Dermis microvascular lymphatic vessel endothelial cell (primary cell): Measurements from ENCODE around the gene SPATA13. TPM values are rescaled to one million over a fixed set of nuclear protein-coding genes. Genes with fewer than 3 reads are reported as not detected.
A peak's percentile ranks its signal among the peaks of the same experiment; 100 is the strongest.
"Not testable (repeated sequence)": the region's sequence is repeated elsewhere in the genome, so short reads cannot be mapped to it uniquely, and the experiment has no call there.

Source experiments
- DNase-seq, 2 donors: peaks; one replicate each; pipeline versions ENCODE4 v3.0.0 to v3.0.0-alpha.2; 2010; ENCODE audit warnings: low read depth in 2 of 2
- total RNA-seq: library from RNA; depleted of rRNA; stranded (reverse); fragments of >200 nt; gene quantifications from 2 replicates; pipeline ENCODE4 v1.2.1, GENCODE V29; 2014

Gene SPATA13
- total RNA-seq, 1 donor from 2014 or later, result 2.1 TPM

DNA sequence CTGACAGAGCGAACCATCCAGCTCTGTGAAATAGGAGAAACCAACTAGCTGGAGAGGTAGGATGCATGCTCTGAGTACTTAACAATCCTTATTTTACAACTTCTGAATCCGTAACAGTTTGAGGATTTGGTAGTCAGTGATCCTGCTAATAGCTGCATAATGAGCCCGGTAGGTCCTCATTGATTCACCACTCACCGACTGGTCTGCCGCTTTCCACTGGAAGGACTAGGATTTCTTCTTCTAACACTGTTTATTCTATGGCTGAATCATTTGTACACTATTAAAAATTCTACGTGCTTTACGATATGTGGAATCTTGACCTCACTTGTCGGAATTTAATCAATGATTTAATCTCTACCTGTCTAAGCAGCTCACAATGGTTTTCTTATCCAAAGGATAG lies 33.9 kb downstream of the SPATA13 start:
- no peak for DNase-seq

DNA sequence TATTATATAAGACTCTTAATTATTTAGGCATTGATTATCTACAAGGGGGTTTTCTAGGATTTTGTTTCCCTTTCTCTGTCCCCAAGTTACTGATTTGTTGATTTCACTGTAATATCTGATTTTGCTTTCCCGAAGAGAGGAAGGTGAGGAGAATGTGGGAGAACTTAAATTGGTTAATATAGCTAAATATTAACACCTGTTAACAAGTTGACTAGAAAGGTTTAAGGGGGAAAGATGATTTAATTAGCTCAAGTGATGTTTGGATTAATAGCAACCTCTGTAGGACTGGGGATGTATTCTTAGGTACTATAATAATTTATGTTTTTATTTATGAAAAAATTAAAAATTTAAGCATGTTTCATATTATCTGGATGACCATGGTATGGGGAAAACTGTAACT lies 35.1 kb downstream of the SPATA13 start:
- DNase-seq, result no peak

DNA sequence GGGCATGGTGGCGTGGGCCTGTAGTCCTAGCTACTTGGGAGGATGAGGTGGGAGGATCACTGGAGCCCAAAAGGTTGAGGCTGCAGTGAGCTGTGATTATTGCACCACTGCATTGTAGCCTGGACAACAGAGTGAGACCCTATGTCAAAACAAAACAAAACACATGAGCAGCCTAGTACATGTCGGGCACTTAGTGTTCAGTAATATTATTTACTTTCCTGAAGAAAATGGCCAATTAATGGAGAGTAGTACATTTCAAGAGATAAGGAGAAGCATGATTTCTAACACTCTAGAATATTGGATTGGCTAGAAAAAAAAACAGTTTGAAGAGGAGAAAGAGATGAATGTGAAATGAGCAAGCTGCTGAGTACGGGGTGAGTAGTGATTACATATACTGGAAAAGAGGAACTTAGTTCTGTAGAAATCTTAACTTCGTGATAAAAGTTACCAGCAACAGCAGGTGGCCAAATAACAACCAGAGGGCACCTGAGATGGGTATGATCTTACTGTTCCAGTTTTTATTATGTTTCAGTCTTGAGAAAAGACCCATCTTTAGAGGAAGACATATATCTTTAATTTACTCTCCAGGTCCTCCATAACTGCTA lies 36.2 kb downstream of the SPATA13 start:
- no peak for DNase-seq

DNA sequence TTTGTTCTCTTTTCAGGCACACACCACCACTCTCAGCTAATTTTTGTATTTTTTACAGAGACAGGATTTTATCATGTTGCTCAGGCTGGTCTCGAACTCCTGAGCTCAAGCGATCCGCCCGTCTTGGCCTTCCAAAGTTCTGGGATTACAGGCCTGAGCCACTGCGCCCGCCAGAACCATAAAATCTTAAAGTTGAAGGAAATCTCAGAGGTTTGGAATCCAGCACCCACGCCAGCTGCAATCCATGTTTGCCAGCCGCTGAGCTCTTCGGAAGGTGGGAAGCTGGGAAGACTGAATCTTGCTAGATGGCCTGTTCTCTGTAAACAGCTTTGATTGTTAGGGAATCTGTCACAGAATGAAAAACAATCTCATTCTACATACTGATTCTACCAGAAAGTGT lies 38.5 kb downstream of the SPATA13 start:
- no peak for DNase-seq

DNA sequence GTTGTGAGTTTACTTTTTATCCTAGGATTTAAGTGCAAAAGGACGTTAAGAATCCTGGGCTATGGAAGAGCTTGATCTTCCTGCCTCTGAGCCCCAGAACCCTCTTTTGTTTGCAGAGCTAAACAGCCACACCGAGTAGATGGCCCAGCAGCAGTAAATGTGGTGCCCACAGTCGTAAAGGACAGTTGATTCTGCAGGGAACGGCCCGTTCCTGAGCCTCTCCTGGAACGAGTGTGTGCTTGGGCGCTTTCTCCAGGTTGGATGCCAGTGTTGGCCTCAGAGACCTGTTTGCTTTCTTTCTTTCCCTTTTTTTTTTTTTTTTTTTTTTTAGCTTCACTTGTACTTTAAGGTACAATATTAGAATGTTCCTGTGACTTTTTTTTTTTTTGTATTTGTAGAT lies 41.7 kb downstream of the SPATA13 start:
- DNase-seq, result no peak

DNA sequence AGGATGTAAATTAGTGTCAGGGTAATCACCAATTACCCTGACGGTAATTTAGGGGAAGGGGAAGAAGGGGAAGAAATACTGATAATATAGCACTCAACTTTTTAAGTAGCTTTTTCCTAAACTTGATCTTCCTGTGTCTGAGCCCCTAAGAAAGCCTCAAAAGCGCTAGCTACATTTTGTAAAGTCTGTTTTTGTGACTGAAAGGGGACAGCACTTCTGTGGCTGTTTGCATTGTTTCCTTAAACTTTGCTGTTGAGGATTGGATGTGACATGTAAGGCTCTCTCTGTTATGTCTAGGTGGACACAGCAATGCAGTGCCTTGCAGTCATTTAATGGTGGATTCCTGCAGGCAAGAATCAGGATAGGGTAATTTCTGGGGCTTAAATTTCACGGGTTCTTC lies 42.8 kb downstream of the SPATA13 start:
- no peak for DNase-seq

DNA sequence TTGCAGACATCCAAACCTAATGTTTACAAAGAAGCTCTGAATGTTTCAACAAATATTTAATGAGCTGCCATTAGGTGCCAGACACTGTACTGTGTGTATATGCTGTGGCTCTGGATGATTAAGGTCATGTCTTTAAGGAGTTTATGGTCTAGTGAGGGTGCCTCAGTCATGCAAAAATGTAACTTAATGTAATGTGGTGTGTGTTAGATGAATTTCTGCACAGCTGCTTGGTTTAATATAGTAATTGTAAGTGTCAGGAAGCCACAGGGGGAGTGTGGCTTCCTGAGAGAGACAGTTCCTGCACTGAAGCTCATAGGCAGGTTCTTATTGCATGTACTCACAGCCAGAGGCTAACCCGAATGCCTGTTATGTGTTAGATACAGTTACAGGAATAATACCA lies 43.3 kb downstream of the SPATA13 start:
- peak in 1 of 2 donors; percentile 43 for DNase-seq

DNA sequence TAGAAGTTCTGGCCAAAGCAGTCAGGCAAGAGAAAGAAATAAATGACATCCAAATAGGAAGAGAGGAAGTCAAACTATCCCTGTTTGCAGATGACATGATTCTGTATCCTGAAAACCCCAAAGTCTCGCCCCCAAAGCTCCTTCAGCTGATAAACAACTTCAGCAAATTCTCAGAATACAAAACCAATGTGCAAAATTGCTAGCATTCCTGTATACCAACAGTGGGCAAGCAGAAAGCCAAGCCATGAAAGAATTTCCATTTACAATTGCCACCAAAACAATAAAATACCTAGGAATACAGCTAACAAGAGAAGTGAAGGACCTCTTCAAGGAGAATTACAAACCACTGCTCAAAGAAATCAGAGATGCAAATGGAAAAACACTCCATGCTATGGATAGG lies 44.6 kb downstream of the SPATA13 start:
- not testable (repeated sequence) for DNase-seq

DNA sequence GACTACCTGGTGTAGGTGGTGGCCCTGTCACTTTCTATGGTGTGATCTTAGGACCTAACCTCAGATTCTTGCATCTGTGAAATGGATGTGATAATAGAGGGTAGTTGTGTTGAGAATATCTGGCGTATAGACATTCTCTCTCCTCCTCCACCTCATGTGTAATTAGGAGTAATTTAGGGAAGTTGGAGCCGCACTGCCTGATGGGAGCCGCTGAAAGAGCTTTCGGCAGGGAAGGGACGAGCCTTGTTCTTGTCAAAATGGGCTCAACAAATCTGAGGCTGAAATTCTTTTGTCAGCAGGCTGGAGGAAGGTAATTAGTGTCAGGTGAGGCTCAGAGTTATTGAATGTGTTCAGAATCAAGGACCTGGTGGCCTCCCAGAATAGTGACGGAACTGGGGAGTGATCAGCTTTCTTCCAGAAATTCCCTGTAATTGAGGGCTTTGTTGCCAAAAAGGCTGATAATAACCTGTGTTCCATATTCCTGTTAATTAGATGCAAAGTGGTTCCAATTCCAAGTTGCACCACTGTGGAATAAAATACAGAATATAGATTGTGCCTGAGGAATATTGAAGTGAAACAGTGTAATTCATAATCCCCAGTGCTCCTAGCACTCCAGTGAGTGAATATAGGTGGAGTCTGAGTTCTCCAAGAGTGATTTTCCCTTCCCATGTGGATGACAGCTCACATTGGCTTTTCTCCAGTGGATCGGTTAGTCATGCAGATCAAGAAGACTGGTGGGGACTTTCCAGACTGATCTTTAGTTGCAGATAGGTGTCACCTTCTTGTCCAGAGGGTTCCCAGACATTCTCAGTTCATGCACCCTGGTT lies 47.5 kb downstream of the SPATA13 start:
- peak in 1 of 2 donors; percentile 69 for DNase-seq

DNA sequence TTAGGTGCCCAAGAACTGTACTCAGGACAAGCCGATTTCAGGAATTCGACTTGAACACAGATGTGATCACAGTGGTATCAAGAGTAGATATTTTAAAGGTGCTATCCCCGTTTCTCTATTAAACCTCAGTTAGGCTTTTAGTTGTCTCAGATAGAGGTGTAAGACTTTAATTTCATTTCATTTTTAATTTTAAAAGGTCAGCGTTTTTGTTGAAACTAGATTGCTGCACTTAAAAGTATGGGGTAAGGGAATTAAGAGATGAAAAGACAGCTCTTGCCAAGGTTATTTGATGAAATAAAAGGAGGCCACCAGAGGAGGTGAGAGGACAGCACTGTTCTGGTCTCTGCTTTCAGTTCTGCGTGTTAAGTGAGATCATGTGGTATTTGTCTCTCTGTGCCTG lies 48.6 kb downstream of the SPATA13 start:
- no peak for DNase-seq

DNA sequence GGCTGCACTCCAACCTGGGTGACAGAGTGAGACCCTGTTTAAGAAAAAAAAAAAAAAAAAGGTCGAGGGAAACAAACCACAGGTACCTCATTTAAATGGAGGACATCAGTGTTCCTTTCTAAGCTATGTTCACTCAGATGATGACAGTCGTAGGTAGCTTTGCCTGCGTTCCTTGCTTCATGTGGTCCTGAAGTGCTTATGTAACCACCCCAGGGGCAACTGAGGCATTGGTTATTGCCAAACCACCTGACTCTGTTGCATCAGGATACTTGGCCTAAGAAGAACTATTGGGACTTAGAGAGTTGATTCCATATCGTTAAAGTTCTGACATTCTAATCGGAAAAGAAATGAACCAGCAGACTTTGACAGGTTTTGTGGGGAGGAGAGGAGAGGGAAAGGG lies 51.7 kb downstream of the SPATA13 start:
- DNase-seq, result no peak

DNA sequence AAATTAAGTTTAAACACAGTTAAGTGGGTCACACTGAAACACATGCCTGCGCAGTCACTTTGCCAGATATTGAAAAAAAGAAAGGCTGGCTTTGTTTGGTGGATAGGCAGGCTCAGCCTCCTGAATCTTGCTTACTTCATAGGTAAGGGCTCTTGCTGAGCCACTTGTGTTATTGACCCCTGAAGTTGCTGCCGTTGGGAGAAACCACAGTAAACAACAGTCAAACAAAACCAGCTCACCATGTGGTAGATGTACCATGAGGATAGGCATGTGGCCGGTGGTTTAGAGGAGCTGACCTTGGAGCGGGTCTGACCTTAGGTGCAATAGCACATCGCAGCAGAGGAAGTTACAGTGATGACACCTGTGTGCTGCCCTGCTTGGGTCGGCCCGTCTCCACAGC lies 52.2 kb downstream of the SPATA13 start:
- DNase-seq, result no peak

DNA sequence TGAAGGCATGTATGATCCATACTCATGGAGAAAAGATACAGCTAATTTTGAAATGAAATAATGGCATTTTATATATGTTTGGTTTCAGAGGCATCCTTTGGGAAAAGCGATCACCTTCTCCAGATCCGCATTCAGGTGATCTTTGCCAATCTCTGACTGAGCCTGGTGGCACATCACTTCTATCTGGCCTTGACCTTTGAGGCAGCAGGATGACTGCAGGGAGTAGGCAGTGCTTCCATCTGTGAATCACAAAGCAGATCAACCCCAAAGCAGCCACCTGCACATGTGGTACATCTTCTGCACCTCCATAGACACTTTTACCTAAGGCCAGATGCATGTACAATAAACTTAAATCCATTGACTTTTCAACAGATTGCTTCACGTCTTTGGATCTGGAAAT lies 53.4 kb downstream of the SPATA13 start:
- DNase-seq, result no peak

DNA sequence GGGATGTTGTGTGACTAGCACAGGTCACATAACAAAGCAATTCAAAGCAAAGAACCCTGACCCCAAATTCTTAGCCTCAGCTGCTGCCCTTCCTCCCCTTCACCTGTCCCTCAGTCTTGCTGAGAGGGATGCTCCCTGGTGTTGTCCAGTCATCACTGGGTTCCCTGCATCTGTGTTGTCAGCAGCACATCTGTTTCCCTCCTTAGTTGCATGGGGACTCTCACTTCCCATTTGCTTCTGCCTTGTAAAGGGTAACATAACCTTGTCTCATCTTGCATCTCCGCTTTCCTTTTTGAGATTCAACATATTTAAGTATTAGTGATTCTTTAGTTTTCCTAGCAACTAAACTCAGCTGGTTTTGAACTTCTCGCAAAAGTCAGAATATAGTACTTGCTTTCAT lies 54.0 kb downstream of the SPATA13 start:
- DNase-seq, result no peak

DNA sequence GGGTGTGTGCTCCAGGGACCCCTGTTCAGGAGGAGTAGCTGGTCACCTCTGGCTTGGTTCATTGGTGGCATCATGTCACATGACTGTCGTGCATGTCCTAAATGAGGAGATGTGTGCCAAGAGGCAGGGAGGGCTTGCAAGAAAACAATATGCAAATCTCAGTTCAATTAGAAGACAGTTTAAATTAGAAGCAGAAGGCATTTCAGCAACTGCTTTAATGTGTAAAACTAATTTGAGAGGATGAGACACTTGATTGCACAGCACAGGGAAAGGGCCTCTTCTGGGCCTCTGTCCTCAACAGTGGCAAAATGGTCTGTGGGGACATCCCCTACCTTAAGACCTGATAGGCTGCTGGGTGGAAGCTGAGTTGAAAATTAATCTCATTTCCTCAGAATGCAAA lies 54.6 kb downstream of the SPATA13 start:
- DNase-seq, result no peak

DNA sequence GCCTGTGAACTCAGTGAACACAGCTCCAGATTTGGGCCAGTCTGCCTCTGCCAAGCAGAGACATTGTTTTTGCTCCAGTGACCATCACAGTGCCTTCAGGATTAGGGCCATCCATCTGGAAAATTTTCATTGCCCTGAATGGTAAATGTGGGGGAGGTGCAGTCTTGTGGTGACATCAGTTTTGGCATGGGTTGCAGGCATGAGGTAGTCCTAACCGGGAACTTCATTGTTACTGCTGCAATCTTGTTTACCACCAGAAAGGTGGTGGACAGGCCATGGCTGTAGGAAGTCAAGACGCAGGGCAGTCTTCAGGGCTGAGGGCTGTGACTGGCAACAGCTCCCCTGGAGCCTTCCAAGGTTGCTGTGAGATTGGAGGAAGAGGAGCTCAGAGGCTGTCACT lies 55.2 kb downstream of the SPATA13 start:
- DNase-seq, result peak in 1 of 2 donors; percentile 72

DNA sequence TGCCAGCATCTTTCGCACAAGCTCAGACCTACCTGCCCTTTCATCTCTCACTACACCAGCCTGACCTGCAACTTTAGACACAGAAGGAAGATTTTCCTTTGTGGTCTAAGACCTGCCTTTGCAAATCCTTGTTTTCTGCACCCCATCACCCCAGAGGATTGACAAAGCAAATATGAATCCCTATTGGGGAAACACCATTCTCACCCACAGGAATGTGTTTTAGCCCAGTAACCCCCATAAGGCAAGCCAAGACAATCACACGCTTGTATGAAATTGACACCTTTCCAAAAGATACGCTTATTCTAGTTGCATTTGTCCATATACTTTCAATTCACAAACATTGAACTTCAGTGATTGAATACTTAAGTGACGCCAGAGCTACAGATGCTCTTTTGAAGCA lies 55.7 kb downstream of the SPATA13 start:
- no peak for DNase-seq

DNA sequence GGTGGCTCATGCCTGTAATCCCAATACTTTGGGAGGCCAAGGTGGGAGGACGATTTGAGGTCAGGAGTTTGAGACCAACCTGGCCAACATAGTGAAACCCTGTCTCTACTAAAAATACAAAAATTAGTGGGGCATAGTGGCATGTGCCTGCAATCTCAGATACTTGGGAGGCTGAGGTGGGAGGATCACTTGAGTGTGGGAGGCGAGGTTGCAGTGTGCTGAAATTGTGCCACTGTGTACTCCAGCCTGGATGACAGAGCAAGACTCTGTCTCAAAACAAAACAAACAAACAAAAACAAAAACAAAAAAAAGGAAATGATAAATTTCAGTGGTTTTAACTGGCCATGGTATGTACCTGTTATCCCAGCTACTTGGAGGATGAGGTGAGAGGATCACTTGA lies 56.3 kb downstream of the SPATA13 start:
- DNase-seq, result not testable (repeated sequence)

DNA sequence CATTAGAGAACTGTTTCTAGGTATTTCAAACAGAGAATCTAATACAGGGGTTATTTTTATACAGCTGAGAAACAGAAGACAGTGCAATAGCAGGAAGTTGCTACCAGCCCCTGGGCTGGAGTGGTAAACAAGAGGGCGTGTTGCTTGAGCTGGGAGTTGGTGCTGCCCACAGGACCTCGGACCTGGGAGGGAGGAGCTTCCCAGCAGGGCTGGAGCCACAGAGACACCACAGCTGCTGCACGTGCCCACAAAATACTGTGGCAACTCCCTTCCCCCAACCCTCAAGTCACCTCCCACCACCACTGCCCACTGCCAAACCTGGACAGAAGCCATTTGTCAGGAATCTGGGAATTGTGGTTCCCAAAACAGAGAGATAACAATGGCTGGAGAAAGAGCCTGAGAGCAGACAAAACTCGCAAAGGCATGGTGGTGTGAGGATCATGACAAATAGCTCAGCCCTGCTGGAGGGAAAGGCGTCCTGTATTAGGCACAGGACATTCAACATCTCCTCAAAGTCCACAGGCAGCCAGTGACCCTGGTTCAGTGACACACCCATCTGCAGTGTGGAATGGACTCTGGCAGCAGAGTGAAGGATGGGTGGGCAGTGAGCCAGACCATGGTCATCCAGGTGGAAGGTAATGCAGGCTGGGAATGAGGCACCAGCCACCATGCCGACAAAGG lies 57.2 kb downstream of the SPATA13 start:
- no peak for DNase-seq

DNA sequence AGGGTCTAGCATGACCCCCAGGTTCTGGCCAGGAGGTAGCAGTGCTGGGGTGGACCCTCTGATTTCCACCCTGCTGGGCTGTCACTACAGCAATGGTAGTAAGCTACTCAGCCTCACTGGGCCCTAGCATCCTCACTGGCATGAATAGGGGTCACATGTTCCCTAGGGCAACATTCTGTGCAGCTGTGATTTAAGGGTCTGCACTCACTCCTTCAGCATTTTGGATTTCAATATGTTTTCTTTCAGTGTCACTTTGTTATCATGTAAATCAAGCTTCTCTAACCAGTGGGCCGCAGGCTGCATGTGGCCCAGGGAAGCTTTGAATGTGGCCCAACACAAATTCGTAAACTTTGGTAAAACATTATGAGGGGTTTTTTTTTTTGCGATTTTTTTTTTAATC lies 57.8 kb downstream of the SPATA13 start:
- no peak for DNase-seq

DNA sequence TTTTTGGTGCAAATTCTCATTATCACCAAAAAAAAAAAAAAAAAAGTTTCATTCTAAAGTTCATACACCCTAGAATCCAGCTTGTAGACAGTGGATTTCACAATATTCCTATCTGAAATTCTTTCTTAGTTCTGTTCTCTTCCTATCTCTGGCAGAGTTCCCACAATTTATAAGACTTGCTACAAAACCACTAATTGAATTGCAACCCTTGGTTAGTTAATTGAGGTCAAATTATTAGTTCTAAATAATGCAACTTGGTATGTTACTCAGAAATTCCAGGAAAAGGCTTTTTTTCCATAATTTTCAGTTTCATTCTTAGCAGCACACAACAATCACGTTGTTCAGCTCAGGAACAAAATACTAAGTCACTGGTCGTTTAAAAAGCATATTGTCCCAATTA lies 58.5 kb downstream of the SPATA13 start:
- no peak for DNase-seq

DNA sequence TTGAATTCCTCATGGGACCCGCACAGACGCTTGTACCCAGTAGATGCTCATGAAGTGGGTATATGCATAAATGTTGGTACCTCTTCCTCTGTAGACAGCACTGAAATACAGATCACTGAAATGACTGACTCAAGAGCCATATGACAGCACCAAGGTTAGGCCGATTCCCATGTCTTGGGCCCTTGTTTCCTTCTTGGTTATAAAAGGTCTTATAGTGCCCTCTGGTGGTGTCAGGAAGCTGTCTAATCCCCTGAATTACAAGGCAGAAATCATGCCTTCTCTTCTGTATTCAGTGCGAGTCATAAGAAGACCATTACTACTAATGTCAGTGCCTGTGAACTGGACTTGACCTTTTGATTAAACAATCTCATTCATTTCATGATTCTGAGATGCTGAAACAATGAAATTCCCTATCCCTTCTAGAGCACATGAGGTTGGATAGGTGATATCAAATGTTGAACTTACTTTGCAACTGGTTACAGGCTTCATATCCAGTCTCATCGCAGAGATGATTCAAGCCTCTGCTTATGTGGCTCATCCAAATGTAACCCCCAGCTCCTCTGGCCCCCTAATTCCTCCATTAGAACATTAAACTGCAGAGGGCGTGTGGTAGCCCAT lies 59.7 kb downstream of the SPATA13 start:
- peak; percentile 46 to 79 for DNase-seq
